ENCODE measurements around the gene GULP1. TPM values are rescaled to one million over a fixed set of nuclear protein-coding genes. Genes with fewer than 3 reads are reported as not detected.

GULP1 gene
- total and polyA plus RNA-seq, 2 of the 4 experiments (the other 2 are of a cell fraction) = 24.4 to 40.1 TPM

DNA sequence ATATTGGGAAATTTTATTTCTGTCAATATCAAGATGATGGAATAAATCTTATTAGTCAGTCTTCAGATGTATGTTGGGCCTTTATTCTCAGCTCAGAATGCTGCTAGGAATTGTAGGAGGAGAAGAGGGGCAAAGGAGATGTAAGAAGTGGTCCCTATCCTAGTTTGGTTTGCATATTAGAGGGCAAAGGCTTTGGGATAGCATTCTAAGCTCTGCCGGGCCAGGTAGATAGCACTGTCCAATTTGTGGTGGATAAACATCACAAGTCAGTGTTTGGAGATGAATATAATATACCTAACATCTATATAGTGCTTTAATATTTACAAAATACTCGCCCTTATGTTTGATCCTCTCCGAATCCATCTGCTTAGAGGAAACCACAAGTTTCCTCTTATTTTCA is 149.2 kb downstream of the GULP1 start:
- no peak for ATAC-seq (ENCODE audit: low read depth)

More for the DNA sequence above, 149.2 kb downstream of the GULP1 start:
- TF ChIP-seq CHD1 (IDR thresholded peaks at IDR 0.05; ENCODE audit: low read depth, low read length) = no peak
- TF ChIP-seq, protein P1, sequence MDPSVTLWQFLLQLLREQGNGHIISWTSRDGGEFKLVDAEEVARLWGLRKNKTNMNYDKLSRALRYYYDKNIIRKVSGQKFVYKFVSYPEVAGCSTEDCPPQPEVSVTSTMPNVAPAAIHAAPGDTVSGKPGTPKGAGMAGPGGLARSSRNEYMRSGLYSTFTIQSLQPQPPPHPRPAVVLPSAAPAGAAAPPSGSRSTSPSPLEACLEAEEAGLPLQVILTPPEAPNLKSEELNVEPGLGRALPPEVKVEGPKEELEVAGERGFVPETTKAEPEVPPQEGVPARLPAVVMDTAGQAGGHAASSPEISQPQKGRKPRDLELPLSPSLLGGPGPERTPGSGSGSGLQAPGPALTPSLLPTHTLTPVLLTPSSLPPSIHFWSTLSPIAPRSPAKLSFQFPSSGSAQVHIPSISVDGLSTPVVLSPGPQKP (IDR thresholded peaks at IDR 0.05; ENCODE audit: borderline replicate concordance, low read depth, low read length) = no peak
- TF ChIP-seq, protein P2, sequence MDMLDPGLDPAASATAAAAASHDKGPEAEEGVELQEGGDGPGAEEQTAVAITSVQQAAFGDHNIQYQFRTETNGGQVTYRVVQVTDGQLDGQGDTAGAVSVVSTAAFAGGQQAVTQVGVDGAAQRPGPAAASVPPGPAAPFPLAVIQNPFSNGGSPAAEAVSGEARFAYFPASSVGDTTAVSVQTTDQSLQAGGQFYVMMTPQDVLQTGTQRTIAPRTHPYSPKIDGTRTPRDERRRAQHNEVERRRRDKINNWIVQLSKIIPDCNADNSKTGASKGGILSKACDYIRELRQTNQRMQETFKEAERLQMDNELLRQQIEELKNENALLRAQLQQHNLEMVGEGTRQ (IDR thresholded peaks at IDR 0.05; ENCODE audit: low read depth, low read length) = no peak
- TF ChIP-seq NFE2L2 (IDR thresholded peaks at IDR 0.05; ENCODE audit: low read depth, low read length) = no peak
- no peak for TF ChIP-seq MAZ (IDR thresholded peaks at IDR 0.05; ENCODE audit: borderline replicate concordance, low read depth, low read length)
- TF ChIP-seq SMC3 (IDR thresholded peaks at IDR 0.05; ENCODE audit: low read depth, low read length) = no peak
- no peak for TF ChIP-seq RFX5 (IDR thresholded peaks at IDR 0.05; ENCODE audit: low read depth, low read length)
- no peak for TF ChIP-seq BHLHE40 (IDR thresholded peaks at IDR 0.05; ENCODE audit: low read depth, low read length)
- no peak for TF ChIP-seq MXI1 (IDR thresholded peaks at IDR 0.05; ENCODE audit: borderline replicate concordance, low read depth, low read length)
- TF ChIP-seq, protein P3, sequence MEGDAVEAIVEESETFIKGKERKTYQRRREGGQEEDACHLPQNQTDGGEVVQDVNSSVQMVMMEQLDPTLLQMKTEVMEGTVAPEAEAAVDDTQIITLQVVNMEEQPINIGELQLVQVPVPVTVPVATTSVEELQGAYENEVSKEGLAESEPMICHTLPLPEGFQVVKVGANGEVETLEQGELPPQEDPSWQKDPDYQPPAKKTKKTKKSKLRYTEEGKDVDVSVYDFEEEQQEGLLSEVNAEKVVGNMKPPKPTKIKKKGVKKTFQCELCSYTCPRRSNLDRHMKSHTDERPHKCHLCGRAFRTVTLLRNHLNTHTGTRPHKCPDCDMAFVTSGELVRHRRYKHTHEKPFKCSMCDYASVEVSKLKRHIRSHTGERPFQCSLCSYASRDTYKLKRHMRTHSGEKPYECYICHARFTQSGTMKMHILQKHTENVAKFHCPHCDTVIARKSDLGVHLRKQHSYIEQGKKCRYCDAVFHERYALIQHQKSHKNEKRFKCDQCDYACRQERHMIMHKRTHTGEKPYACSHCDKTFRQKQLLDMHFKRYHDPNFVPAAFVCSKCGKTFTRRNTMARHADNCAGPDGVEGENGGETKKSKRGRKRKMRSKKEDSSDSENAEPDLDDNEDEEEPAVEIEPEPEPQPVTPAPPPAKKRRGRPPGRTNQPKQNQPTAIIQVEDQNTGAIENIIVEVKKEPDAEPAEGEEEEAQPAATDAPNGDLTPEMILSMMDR (conservative IDR thresholded peaks at IDR 0.05; ENCODE audit: low read depth, low read length) = no peak
- no peak for TF ChIP-seq MAFK (IDR thresholded peaks at IDR 0.05; ENCODE audit: low read depth, low read length)
- no peak for TF ChIP-seq FOS (IDR thresholded peaks at IDR 0.05; ENCODE audit: low read depth, low read length)
- no peak for TF ChIP-seq RAD21 (IDR thresholded peaks at IDR 0.05; ENCODE audit: low read length)
- no peak for TF ChIP-seq POLR2A (IDR thresholded peaks at IDR 0.05; ENCODE audit: low read depth, low read length)
- TF ChIP-seq CEBPB (IDR thresholded peaks at IDR 0.05; ENCODE audit: low read depth, low read length) = no peak
- TF ChIP-seq RCOR1 (IDR thresholded peaks at IDR 0.05; ENCODE audit: insufficient replicate concordance, low read length) = no peak
- Histone ChIP-seq H2AK5ac (ENCODE audit: low read depth, low read length) (no peak overlapping the region), H3K56ac (ENCODE audit: extremely low read depth, insufficient read depth, low read length) (no peak overlapping the region), H3K36me3 (ENCODE audit: control insufficient read depth, insufficient read depth, low read length) (no peaks in the 10 kb centered on the region), H4K20me1 (ENCODE audit: insufficient read depth, low read length) (no peaks in the 10 kb centered on the region), H3K14ac (replicated peaks; ENCODE audit: low read depth, low read length) (no peak overlapping the region), H3K23ac (ENCODE audit: low read depth, low read length) (no peak overlapping the region), H2BK5ac (ENCODE audit: low read depth, low read length, poor library complexity, severe bottlenecking) (no peak overlapping the region), H3K4me1 (ENCODE audit: control insufficient read depth, insufficient read depth, low read length) (peaks cover 1% of the 10 kb centered on the region; the same call in 1 of the 2 replicates), H3K27me3 (ENCODE audit: control insufficient read depth, insufficient read depth, low read length) (no peaks in the 10 kb centered on the region), H3K79me1 (ENCODE audit: low read depth in 1 of 2, low read length in 2 of 2) (peaks cover 18 to 19% of the 10 kb centered on the region in 2 experiments), H2BK120ac (ENCODE audit: low read depth, low read length) (no peak overlapping the region), H3K27ac (ENCODE audit: insufficient read depth, low read length) (no peak overlapping the region), H4K5ac (ENCODE audit: low read depth, low read length) (no peak overlapping the region), H2BK15ac (ENCODE audit: low read depth, low read length) (no peak overlapping the region), H3K9ac (ENCODE audit: low read depth, low read length) (no peak overlapping the region), H3K9me3 (ENCODE audit: control insufficient read depth, insufficient read depth, low read length) (no peaks in the 10 kb centered on the region), H3K4me3 (ENCODE audit: insufficient read depth, low read depth, low read length) (no peak overlapping the region), H2BK20ac (ENCODE audit: low read depth, low read length) (no peak overlapping the region), H3K4me2 (ENCODE audit: low read depth, low read length) (no peak overlapping the region), H2AFZ (replicated peaks; ENCODE audit: low read length, poor library complexity) (no peak overlapping the region), H3K4ac (ENCODE audit: low read depth, low read length) (no peak overlapping the region), H3K9me1 (ENCODE audit: insufficient read depth, low read length) (0 out of 2 replicates have a peak, but pooled peaks cover 4% of the 10 kb centered on the region), H2AK9ac (replicated peaks; ENCODE audit: low read depth, low read length, poor library complexity) (no peak overlapping the region), H4K91ac (ENCODE audit: insufficient read depth, low read depth, low read length) (no peak overlapping the region), H4K8ac (ENCODE audit: low read depth in 2 of 2, low read length in 2 of 2) (no peak overlapping the region), H3K18ac (ENCODE audit: low read depth, low read length) (no peak overlapping the region)
- BruUV-seq (replicated peaks) = no TSS peak
- ChIA-PET CTCF (no interaction called here), POLR2A (ENCODE audit: unreplicated experiment) (no interaction called here)
- intact Hi-C loops (cut with micrococcal nuclease) (no loop called here), in situ Hi-C loops (cut with MboI; ENCODE audit: low sequenced_read_pairs) (no loop called here), dilution Hi-C loops (cut with HindIII; ENCODE audit: low sequenced_read_pairs, unreplicated experiment) (no loop called here)
- WGBS, 2 experiments (ENCODE audit: extremely low coverage in 2 of 2, insufficient read length in 1 of 2) = no CpG with 5 or more reads among the region's 3 CpGs
- no peak for DNase-seq
